ENCODE measurements around the gene DISC1. TPM values are rescaled to one million over a fixed set of nuclear protein-coding genes. Genes with fewer than 3 reads are reported as not detected.

DISC1 gene
- total RNA-seq, 1 experiment from 2014 or later, result 1.8 TPM

GRCh38 chr1:231694465-231695077 is 68.0 kb downstream of the DISC1 start:
- TF ChIP-seq SIN3A (IDR thresholded peaks at IDR 0.05; ENCODE audit: low read depth) (no peak), POLR2AphosphoS5 (IDR thresholded peaks at IDR 0.05; ENCODE audit: low read depth, low read length) (no peak), SRF (IDR thresholded peaks at IDR 0.05; ENCODE audit: low read depth) (no peak), CEBPB (IDR thresholded peaks at IDR 0.05; ENCODE audit: low read depth) (no peak), CBX3 (IDR thresholded peaks at IDR 0.05; ENCODE audit: low read depth) (no peak), EGR1 (IDR thresholded peaks at IDR 0.05; ENCODE audit: low read depth) (no peak), TCF7L2 (IDR thresholded peaks at IDR 0.05; ENCODE audit: borderline replicate concordance, extremely low read depth, insufficient read depth, insufficient read length) (no peak), POLR2A (IDR thresholded peaks at IDR 0.05; ENCODE audit: borderline replicate concordance, extremely low read depth, insufficient read depth, insufficient read length) (no peak), EZH2 (IDR thresholded peaks at IDR 0.05) (no peak), ZNF274 (IDR thresholded peaks at IDR 0.05; ENCODE audit: low read depth, low read length) (no peak), MAX (IDR thresholded peaks at IDR 0.05) (no peak)
- POLR2A ChIA-PET, result no interaction called here
- intact Hi-C loops (cut with micrococcal nuclease), result no loop called here

More at GRCh38 chr1:231694465-231695077, 68.0 kb downstream of the DISC1 start:
- no peak overlapping the region for H3K4me2 ChIP-seq (ENCODE audit: low read length)
- H4K20me1 ChIP-seq (ENCODE audit: insufficient read depth), result no peaks in the 10 kb centered on the region
- no peaks in the 10 kb centered on the region for H3K4me1 ChIP-seq (ENCODE audit: control insufficient read depth in 1 of 2, insufficient read depth in 2 of 2, low read length in 2 of 2)
- no TSS peak for BruUV-seq (replicated peaks)
- ATAC-seq, result no peak
- H3K27ac ChIP-seq (ENCODE audit: low read depth, low read length), result no peak overlapping the region
- no peak for DNase-seq (ENCODE audit: low read depth, low spot score)
- no peaks in the 10 kb centered on the region for H3K9me3 ChIP-seq (ENCODE audit: control insufficient read depth in 1 of 2, insufficient read depth in 1 of 2, low read depth in 1 of 2, low read length in 2 of 2)
- ChIA-PET RAD21 (ENCODE audit: low non-redundant PET in 1 of 2, low total read pairs in 2 of 2, uncharacterized antibody in 2 of 2, unreplicated experiment in 2 of 2) (no interaction called here), CTCF (no interaction called here)
- no peaks in the 10 kb centered on the region for H3K27me3 ChIP-seq (ENCODE audit: insufficient read depth, low read length)
- H2AFZ ChIP-seq (ENCODE audit: low read depth, low read length, poor library complexity, severe bottlenecking), result no peak overlapping the region
- H3K79me2 ChIP-seq (ENCODE audit: insufficient read depth, low read length), result no peaks in the 10 kb centered on the region
- H3K9me2 ChIP-seq (ENCODE audit: insufficient read depth), result no peaks in the 10 kb centered on the region
- no peak overlapping the region for H3K9ac ChIP-seq (ENCODE audit: low read length)
- H3K36me3 ChIP-seq (ENCODE audit: control insufficient read depth in 1 of 2, insufficient read depth in 2 of 2, low read length in 2 of 2), result no peaks in the 10 kb centered on the region
- no peak overlapping the region for H3K4me3 ChIP-seq (replicated peaks in 1 of 2; ENCODE audit: low read depth in 1 of 2, low read length in 2 of 2)
